Measurements from ENCODE around the gene KLK3.

KLK3 gene

GRCh38 chr19:50896591-50897190, 42.0 kb downstream of the KLK3 start:
- DNase-seq: no peak

GRCh38 chr19:50897191-50897607, 42.5 kb downstream of the KLK3 start:
- no peak for DNase-seq

- DNase-seq: no peak
Observed at GRCh38 chr19:50897612-50898011, 42.9 kb downstream of the KLK3 start.

- DNase-seq: no peak
Observed at GRCh38 chr19:50898018-50898417, 43.3 kb downstream of the KLK3 start.

- DNase-seq: no peak
Observed at GRCh38 chr19:50899569-50899968, 44.9 kb downstream of the KLK3 start.

- DNase-seq: no peak
Observed at GRCh38 chr19:50902640-50903039, 47.9 kb downstream of the KLK3 start.

GRCh38 chr19:50906217-50906616, 51.5 kb downstream of the KLK3 start:
- peak in 3 of 56 donors; percentile 1 to 4 (median 2) for DNase-seq

- no peak for DNase-seq
Observed at GRCh38 chr19:50908336-50908735, 53.6 kb downstream of the KLK3 start.

- DNase-seq: peak in 12 of 56 donors; percentile 3 to 50 (median 12)
Observed at GRCh38 chr19:50909240-50910070, 54.7 kb downstream of the KLK3 start.
